Activated CD4-positive, alpha-beta T cell treated with anti-CD3 and anti-CD28 coated beads for 24 hours (primary cell): ENCODE data around the gene TBCD.
"Not testable (repeated sequence)": the region's sequence is repeated elsewhere in the genome, so short reads cannot be mapped to it uniquely, and the experiment has no call there.

Experiments used
- DNase-seq, 2 donors: peaks; one replicate each; pipeline ENCODE4 v3.0.0-alpha.2; 2020; ENCODE audit warnings: low read depth in 2 of 2

Gene TBCD

GRCh38 chr17:82955106-82955505 is 203.2 kb downstream of the TBCD start:
- not testable (repeated sequence) for DNase-seq

- not testable (repeated sequence) for DNase-seq
These were observed 203.8 kb downstream of the TBCD start for GRCh38 chr17:82955627-82956026.

- no peak for DNase-seq
These were observed 204.4 kb downstream of the TBCD start for GRCh38 chr17:82956146-82956725.

- DNase-seq, result no peak
These were observed 205.0 kb downstream of the TBCD start for GRCh38 chr17:82956726-82957468.

GRCh38 chr17:82957469-82957795 is 205.6 kb downstream of the TBCD start:
- no peak for DNase-seq

GRCh38 chr17:82957961-82958561 is 206.2 kb downstream of the TBCD start:
- DNase-seq, result no peak

- no peak for DNase-seq
These were observed 207.5 kb downstream of the TBCD start for GRCh38 chr17:82959242-82959930.

- no peak for DNase-seq
These were observed 208.1 kb downstream of the TBCD start for GRCh38 chr17:82959990-82960418.

GRCh38 chr17:82960419-82961271 is 208.8 kb downstream of the TBCD start:
- DNase-seq, result no peak

GRCh38 chr17:82961366-82962162 is 209.7 kb downstream of the TBCD start:
- no peak for DNase-seq

GRCh38 chr17:82962163-82962720 is 210.4 kb downstream of the TBCD start:
- no peak for DNase-seq

GRCh38 chr17:82963104-82963950 is 211.5 kb downstream of the TBCD start:
- no peak for DNase-seq

- not testable (repeated sequence) for DNase-seq
These were observed 212.6 kb downstream of the TBCD start for GRCh38 chr17:82964451-82964850.

GRCh38 chr17:82964851-82965341 is 213.0 kb downstream of the TBCD start:
- no peak for DNase-seq

GRCh38 chr17:82965371-82965770 is 213.5 kb downstream of the TBCD start:
- no peak for DNase-seq

GRCh38 chr17:82966415-82966814 is 214.6 kb downstream of the TBCD start:
- no peak for DNase-seq

GRCh38 chr17:82967268-82968032 is 215.6 kb downstream of the TBCD start:
- DNase-seq, result no peak

- DNase-seq, result not testable (repeated sequence)
These were observed 216.4 kb downstream of the TBCD start for GRCh38 chr17:82968033-82968841.
